WERI-Rb-1 (cell line): ENCODE measurements around the gene HHATL.
A peak's percentile ranks its signal among the peaks of the same experiment; 100 is the strongest.

Source experiments
- DNase-seq: peaks from one replicate; pipeline ENCODE4 v3.0.0-alpha.2; 2020
- H3K27ac ChIP-seq: fragments of 250-450 bp; sonication (Bioruptor Pico); 2 replicates; pipeline ENCODE4 v1.5.1; 2020; ENCODE audit warnings: mild to moderate bottlenecking, moderate library complexity
- H3K27me3 ChIP-seq: fragments of 250-450 bp; sonication (Bioruptor Pico); 2 replicates; pipeline ENCODE4 v1.5.1; 2021; ENCODE audit warnings: mild to moderate bottlenecking, low read depth, moderate library complexity; ENCODE audit not compliant: insufficient read depth, severe bottlenecking
- H3K36me3 ChIP-seq: fragments of 250-450 bp; sonication (Bioruptor Pico); 2 replicates; pipeline ENCODE4 v1.5.1; 2020; ENCODE audit warnings: mild to moderate bottlenecking, moderate library complexity
- H3K4me3 ChIP-seq: 2 replicates; pipeline ENCODE4 v1.5.1; 2011; ENCODE audit warnings: low read depth, mild to moderate bottlenecking, control low read depth, low read length
- H3K9me3 ChIP-seq: fragments of 250-450 bp; sonication (Bioruptor Pico); 2 replicates; pipeline ENCODE4 v1.5.1; 2021; ENCODE audit warnings: mild to moderate bottlenecking, moderate library complexity; ENCODE audit not compliant: severe bottlenecking
- CTCF ChIP-seq: IDR thresholded peaks from 2 replicates; pipeline ENCODE4 v1.5.1; 2011; ENCODE audit warnings: low read depth, mild to moderate bottlenecking, control low read depth, inconsistent platforms, low read length

The HHATL gene

GRCh38 chr3:42702066-42702951, at the start of gene HHATL:
Gene HHATL (minus strand): TSS chr3:42702798. CDS start chr3:42700826, 1,972 bp downstream.
- Histone ChIP-seq H3K9me3 (no peaks in the 10 kb centered on the region), H3K36me3 (no peaks in the 10 kb centered on the region), H3K27ac (peak within 1 kb of the TSS; percentile 57), H3K27me3 (no peaks in the 10 kb centered on the region), H3K4me3 (peak within 1 kb of the TSS; percentile 24)
- peak; percentile 81 for DNase-seq
- no peak for TF ChIP-seq CTCF

GRCh38 chr3:42751609-42752008, 49.0 kb upstream of the HHATL start:
- no peak for DNase-seq
- no peaks in the 10 kb centered on the region for H3K9me3 ChIP-seq
- no peak for TF ChIP-seq CTCF
- H3K27ac ChIP-seq = no peak overlapping the region
- no peak overlapping the region for H3K4me3 ChIP-seq
- H3K36me3 ChIP-seq = no peaks in the 10 kb centered on the region
- H3K27me3 ChIP-seq = no peaks in the 10 kb centered on the region

- Histone ChIP-seq H3K9me3 (no peaks in the 10 kb centered on the region), H3K4me3 (no peak overlapping the region), H3K36me3 (no peaks in the 10 kb centered on the region), H3K27me3 (no peaks in the 10 kb centered on the region), H3K27ac (no peak overlapping the region)
- DNase-seq = no peak
- TF ChIP-seq CTCF = no peak
Measured at GRCh38 chr3:42750834-42751233, 48.2 kb upstream of the HHATL start.

- Histone ChIP-seq H3K4me3 (no peak overlapping the region), H3K27me3 (no peaks in the 10 kb centered on the region), H3K36me3 (no peaks in the 10 kb centered on the region), H3K27ac (no peak overlapping the region), H3K9me3 (no peaks in the 10 kb centered on the region)
- no peak for DNase-seq
- peak; percentile 69 for TF ChIP-seq CTCF
Measured at GRCh38 chr3:42749753-42750231, 47.2 kb upstream of the HHATL start.

- no peaks in the 10 kb centered on the region for H3K27me3 ChIP-seq
- no peak overlapping the region for H3K27ac ChIP-seq
- no peaks in the 10 kb centered on the region for H3K36me3 ChIP-seq
- TF ChIP-seq CTCF = no peak
- DNase-seq = no peak
- H3K4me3 ChIP-seq = no peak overlapping the region
- H3K9me3 ChIP-seq = no peaks in the 10 kb centered on the region
Measured at GRCh38 chr3:42749025-42749752, 46.6 kb upstream of the HHATL start.
